Brain microvascular endothelial cell (primary cell): ENCODE measurements around the gene AK1.

ENCODE experiments used
- DNase-seq: peaks from one replicate; pipeline ENCODE4 v3.0.0-alpha.2; 2020
- H3K27ac ChIP-seq: fragments of 250-450 bp; sonication (Bioruptor Pico); 2 replicates; pipeline ENCODE4 v1.5.1; 2020; ENCODE audit warnings: mild to moderate bottlenecking, moderate library complexity
- H3K27me3 ChIP-seq: fragments of 250-450 bp; sonication (Bioruptor Pico); replicated peaks from 2 replicates; pipeline ENCODE4 v1.5.1; 2020; ENCODE audit warnings: mild to moderate bottlenecking
- H3K36me3 ChIP-seq: fragments of 250-450 bp; sonication (Bioruptor Pico); replicated peaks from 2 replicates; pipeline ENCODE4 v1.5.1; 2020; ENCODE audit warnings: mild to moderate bottlenecking
- H3K4me3 ChIP-seq: 2 replicates; pipeline ENCODE4 v1.5.1; 2011; ENCODE audit warnings: low read depth, mild to moderate bottlenecking, control low read depth, low read length, moderate library complexity
- in situ Hi-C: cut with HindIII; loops from 2 replicates; pipeline ENCODE4 v1.10.0; 2017; ENCODE audit warnings: low sequenced_read_pairs, low pct_ligation_motif_present
- TF ChIP-seq, protein P1 (sequence below): IDR thresholded peaks from 2 replicates; pipeline ENCODE4 v1.5.1; 2011; ENCODE audit warnings: low read depth, mild to moderate bottlenecking, moderate library complexity, low read length, control low read depth, inconsistent platforms; ENCODE audit errors: missing control alignments

AK1 gene

DNA sequence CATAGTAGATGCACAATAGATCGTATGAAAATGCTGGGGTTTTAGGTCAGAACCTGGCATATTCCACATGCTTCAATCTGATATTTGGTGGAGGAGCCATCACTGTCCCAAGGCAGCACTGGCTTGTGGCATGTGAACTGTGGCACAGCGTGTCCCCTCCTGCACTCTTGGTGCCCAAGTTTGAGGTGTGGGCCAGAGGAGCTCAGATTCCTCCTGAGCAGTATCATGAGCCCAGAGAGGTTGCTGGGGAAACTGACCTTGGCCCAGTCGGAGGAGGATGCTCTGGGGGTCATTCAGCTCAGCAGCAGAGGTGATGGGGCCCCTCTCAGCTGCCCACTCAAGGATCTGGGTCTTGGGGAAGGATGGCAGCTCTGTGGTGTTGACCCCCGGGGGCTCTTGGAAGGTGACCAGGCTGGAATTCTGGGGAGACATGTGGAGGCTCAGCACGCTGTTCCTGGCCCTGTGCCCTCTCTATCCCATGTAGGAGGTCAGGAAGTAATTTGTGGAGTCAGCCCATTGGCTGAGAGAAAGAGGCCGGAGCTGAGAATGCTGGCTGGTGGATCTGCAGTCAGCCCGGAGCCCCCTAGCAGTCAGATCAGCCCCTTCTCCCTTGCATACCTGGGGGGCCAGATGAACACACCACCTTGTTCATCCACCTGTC, 51.1 kb downstream of the AK1 start:
- Histone ChIP-seq H3K4me3 (no peak overlapping the region), H3K27ac (no peak overlapping the region), H3K27me3 (no peaks in the 10 kb centered on the region), H3K36me3 (peaks cover 37% of the 10 kb centered on the region)
- no peak for DNase-seq
- in situ Hi-C loops = no loop called here
- TF ChIP-seq, protein P1, sequence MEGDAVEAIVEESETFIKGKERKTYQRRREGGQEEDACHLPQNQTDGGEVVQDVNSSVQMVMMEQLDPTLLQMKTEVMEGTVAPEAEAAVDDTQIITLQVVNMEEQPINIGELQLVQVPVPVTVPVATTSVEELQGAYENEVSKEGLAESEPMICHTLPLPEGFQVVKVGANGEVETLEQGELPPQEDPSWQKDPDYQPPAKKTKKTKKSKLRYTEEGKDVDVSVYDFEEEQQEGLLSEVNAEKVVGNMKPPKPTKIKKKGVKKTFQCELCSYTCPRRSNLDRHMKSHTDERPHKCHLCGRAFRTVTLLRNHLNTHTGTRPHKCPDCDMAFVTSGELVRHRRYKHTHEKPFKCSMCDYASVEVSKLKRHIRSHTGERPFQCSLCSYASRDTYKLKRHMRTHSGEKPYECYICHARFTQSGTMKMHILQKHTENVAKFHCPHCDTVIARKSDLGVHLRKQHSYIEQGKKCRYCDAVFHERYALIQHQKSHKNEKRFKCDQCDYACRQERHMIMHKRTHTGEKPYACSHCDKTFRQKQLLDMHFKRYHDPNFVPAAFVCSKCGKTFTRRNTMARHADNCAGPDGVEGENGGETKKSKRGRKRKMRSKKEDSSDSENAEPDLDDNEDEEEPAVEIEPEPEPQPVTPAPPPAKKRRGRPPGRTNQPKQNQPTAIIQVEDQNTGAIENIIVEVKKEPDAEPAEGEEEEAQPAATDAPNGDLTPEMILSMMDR = no peak

DNA sequence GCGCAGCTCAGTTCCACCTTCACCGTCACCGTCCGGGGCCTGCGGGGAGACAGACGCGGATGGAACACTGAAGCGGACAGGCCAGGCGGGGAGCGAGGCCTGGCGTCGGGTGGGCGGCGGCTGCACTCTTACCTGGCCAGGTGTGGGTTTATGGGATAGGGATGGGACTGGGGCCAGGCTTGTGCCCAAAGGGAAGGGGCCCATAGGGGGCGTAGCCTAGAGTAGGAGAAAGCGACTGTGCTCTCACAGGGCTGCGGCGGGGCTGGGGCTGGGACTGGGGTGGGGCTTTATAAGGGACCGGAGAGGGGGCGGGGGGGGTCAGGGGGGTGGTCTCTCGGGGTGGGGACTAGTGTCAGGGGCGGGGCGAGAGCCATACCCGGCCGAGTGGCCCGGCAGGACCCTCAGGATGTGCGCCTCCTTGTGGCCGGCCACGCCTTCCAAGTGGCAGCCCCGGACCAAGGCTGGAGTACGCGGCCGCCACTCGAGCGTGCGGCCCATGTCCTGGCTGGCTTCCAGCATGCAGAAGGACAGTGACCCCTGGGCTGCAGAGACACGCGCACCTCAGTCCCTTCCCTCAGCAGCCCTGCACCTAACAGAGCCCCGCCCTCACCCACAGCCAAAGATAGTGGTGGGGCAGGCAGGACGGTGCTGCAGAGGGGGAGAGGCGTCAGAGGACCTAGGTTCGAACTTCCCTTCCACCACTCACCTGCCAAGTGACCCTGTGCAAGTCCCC, 52.0 kb downstream of the AK1 start:
- H3K36me3 ChIP-seq = peaks cover 42% of the 10 kb centered on the region
- TF ChIP-seq, protein P1 = peak; percentile 61
- no peak overlapping the region for H3K27ac ChIP-seq
- no peaks in the 10 kb centered on the region for H3K27me3 ChIP-seq
- no peak for DNase-seq
- in situ Hi-C loops = no loop called here
- H3K4me3 ChIP-seq = no peak overlapping the region

DNA sequence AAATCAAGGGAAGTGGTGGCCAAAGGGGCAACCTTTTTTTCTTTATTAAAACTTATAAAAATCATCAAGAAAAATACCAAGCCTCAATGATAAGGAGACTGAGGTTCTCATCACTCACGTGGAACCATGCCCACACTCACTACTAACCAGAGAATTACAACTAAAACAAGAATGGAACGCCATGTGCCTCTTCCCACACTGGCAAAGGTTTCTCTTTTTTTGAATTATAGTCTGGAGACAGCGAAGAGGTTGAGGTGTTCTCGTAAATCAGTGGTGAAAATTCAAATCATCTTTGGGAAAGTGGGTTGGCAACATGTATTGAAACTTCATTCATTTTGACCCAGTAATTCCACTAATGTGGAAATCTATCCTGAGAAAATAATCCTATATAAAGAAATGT, 55.4 kb downstream of the AK1 start:
- no peak for DNase-seq
- in situ Hi-C loops = no loop called here
- Histone ChIP-seq H3K4me3 (no peak overlapping the region), H3K27me3 (no peaks in the 10 kb centered on the region), H3K27ac (no peak overlapping the region), H3K36me3 (peaks cover 68% of the 10 kb centered on the region)
- TF ChIP-seq, protein P1 = no peak

DNA sequence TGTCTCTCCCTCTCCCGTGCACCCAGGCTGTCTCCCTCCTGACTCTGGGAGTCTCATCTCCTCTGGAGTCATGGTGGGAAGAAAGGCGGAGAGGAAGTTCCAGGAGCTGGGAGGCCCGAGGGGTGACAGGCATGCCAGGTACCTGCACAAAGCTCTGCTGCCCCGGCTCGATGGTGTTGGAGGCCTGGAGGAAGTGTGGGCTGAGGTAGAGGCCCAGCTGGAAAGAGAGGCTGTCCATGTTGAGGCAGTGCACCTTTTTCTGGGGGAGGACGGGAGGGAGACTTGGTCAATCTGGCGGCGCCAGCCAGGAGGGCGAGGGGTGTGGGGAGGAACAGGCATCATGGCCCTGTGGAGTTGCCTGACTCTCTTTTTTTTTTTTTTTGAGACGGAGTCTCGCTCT, 58.9 kb downstream of the AK1 start:
- Histone ChIP-seq H3K27me3 (no peaks in the 10 kb centered on the region), H3K27ac (no peak overlapping the region), H3K36me3 (peaks cover 62% of the 10 kb centered on the region), H3K4me3 (no peak overlapping the region)
- TF ChIP-seq, protein P1 = no peak
- in situ Hi-C loops = no loop called here
- DNase-seq = no peak

DNA sequence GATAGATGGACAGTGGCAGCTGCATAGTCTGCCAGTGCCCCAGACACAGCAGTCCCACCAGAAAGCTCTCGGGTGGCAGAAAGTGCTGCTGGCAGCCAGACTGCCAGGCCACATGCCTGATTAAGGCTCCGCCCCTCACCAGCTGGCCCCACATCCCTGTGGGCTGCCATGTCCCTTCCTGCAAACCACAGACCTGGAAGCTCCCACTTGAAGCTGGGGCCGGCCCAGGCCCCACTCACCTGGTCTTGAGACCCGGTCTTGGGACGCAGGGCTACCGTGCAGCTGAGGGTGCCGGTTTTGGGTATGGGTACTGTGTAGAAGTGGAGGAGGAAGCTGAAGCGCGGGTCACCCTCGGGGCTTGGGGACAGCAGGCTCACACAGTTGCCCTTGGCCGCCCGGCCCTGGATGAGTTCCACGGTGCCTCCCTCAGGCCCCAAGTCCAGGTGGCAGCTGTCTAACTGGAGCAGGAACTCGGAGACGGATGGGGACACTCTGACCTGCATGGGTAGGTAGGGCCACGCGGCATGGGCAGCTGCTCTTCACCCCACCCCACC, 59.5 kb downstream of the AK1 start:
- in situ Hi-C loops = no loop called here
- H3K27me3 ChIP-seq = no peaks in the 10 kb centered on the region
- no peak for DNase-seq
- no peak overlapping the region for H3K27ac ChIP-seq
- H3K4me3 ChIP-seq = no peak overlapping the region
- H3K36me3 ChIP-seq = peaks cover 67% of the 10 kb centered on the region
- TF ChIP-seq, protein P1 = no peak

DNA sequence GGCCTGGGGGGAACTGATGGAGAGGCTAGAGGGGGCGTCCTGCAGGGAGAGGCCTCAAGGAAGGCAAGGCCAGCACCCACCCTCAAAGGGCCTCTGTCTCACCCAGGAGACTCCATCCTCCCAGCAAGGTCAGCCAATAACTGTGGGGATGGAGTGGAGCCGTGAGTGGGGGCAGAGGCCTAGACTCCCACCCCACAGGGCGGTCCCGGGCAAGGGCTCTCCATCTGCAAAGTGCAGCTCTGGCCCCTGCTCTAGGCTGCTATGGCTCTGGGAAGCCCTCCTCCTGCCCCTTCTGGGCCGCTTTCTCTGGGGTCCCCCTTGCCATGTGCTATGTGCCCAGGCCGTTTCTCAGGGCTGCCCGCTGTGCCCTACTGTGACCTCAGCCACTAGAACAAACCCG, 60.7 kb downstream of the AK1 start:
- no peak overlapping the region for H3K4me3 ChIP-seq
- no peak for DNase-seq
- H3K27me3 ChIP-seq = no peaks in the 10 kb centered on the region
- TF ChIP-seq, protein P1 = no peak
- H3K27ac ChIP-seq = no peak overlapping the region
- in situ Hi-C loops = no loop called here
- peaks cover 69% of the 10 kb centered on the region for H3K36me3 ChIP-seq
